Endometrium (tissue), 2 donors: ENCODE results near the gene TBC1D7.
"Not testable (repeated sequence)": the region's sequence is repeated elsewhere in the genome, so short reads cannot be mapped to it uniquely, and the experiment has no call there.

Experiments
- FAIRE-seq: peaks from 2 replicates; lab custom pipeline; 2012; peaks lifted over from hg19 to GRCh38; lab: Jason Lieb, UNC
- donor health status: control.
- donor health status: control.

The TBC1D7 gene

DNA sequence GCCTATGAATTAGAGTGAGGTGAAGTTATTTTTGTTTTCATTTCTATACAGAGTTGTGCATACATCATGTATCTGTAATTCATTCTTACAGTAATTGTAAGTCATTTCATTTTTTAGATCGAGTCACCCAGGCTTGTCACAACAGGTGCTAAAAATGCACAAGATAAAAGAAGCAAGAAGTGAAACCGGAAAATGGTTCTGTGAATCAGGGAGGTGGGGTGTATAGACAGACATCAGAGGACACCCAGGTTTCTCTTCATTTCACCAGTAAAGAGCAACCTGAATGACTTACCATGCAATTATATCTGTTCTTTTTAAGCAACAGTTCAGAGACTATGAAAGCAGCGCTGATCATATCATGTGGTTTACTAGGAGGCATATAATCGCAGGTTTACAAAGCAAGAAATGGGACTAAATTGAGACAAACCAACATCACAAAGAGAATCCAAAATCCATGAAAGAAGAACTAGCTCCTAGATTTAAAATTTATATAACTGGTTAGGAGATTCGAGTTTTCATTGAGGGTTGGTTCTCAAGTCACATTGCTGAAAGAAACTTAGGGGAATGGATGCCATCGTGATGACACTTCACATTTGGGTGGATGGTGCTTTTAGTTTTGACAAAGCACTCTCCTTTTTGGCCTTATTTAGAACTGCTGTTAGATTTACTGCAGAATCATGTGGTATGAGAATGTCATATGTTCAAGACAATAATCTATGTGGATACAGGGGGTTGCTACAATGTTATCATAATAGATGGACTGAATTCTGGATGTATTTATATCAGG, 27.9 kb upstream of the TBC1D7 start:
- FAIRE-seq: no peak

DNA sequence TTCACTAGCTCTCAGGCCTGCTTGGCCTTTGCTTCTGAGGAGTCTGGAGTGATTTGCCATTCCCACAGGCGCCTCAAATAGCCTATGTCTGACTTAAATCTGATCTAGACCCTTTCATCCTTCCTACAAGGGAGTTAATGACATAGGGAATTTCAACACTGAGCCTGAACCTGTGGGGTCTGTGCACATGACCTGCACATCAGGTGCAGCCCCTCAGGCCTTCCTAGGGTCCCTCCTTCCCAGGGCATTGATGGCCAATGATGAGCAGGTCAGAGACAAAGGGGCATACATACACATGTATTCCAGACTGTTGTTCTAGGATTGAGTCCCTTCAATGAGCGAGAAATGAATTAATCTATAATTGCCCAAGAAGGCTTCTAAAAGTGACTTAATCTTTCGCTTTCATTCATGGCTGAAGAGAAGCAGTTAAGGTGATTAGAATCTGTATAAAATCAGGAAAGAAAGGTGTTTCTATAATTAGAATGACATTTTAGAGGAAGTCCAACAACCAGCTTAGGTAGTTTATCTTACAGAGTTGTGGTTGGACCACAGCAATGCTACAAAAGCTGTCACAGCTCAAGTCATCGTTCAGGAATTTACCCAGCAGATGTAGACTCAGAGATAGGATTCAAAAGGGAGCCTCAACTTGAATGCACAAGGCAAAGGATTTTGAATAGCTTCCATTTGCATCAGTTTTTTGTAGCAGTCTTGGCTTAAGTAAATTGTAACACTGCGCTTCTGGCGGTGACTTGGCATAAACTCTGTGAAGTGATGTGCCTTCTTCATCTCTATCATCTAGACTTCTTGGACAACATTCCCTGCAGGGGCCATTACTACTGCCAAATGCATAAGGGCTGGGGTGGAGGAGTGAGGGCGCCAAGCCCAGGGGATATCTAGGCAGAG, 27.0 kb upstream of the TBC1D7 start:
- no peak for FAIRE-seq

DNA sequence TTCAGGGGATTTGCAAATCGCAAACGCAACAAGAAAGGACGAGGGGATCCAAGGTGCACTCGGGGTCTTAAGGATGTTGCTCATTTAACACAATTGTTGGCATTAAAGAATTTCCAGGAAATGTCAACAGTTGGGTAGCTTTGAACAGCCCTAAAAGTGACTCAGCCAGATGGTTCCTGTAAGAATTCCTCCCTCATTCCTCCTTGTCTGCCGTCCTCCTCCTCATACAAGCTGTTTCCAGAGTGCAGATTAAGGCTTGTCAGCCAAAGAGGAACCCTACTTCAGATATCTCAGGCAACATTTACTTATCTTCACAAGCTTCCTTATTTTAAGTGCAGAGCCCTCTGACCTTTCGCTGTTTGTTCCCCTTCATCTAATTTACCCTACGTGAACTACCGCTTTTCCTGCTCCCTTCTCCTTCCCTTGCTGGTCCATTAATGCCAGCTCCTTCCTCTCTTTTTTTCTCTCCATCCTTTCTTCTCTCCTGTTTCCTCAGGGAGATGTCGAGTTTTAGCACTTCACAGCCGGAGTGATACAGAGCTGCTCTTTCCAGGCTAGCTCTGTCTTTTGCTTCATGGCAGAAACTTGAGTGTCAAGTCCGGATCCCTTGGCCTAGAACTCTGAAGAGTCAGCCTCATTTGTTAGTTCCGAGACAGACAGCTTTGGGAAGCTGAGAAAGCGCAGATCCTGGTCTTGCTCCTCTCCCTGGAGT, 26.1 kb upstream of the TBC1D7 start:
- FAIRE-seq: no peak

DNA sequence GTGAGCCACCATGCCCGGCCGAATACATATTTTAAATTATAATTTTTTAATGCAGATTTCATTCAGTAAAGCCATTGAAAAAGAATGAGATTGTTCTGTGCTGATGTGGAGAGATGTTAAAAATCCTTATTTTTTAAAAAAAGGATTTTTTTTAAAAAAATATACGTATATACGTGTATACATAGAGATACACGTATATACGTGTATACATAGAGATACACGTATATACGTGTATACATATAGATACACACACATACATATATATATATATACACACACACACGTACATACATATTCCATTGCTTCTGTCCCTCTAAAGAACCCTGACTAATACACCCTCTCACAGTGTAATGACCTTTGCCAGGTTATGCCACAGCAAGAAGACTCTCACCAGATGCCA, 23.8 kb upstream of the TBC1D7 start:
- FAIRE-seq: no peak

DNA sequence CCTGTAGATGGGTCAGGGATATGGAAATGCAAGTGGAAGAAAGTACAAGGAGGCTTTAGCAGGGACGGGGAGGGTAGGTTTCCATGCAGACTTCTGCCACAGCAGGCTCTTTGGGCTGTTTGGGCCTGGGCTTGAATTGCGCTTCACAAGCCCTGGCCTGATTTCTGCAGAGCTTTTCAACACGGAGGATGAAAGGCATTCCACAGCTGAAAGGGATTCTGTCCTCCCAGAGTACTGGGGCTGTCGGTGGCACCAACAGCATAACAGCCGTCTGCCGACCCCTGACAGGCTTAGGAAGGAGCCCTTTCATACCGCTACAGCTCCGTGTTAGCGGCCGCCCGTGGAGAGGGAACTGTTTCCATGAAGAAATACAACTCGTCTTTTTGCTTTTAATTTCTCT, 22.9 kb upstream of the TBC1D7 start:
- no peak for FAIRE-seq

DNA sequence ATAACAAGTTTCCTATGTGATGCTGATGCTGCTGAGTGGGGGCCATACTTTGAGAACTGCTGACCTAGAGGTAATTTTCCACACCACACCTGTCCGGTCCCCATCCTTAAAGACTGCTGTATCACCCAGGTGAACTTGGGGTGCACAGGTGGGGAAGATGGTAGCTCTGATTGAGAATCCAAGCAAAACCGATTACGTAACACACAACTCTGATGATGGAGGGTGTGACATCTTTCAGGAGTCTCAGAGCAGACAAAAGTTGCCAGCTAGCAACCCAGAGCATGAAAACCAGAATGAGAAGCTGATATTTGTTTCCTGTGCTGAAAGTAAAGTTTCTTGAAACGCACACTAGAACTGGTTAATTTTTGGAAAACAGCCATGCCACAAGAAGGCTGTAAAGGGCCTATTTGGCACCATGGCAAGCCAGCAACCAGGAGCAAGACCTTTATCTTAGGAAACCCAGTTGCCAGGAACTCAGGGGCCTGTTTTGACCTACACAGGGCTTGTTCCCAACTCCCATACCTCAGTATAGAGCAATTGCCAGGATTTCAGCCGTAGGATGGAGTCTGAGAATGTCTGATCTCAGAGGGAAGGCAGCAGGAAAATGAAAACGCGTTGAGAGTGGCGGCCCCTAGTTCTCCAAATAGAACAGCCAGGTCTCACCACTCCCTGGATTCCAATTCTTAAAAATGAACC, 21.6 kb upstream of the TBC1D7 start:
- no peak for FAIRE-seq

DNA sequence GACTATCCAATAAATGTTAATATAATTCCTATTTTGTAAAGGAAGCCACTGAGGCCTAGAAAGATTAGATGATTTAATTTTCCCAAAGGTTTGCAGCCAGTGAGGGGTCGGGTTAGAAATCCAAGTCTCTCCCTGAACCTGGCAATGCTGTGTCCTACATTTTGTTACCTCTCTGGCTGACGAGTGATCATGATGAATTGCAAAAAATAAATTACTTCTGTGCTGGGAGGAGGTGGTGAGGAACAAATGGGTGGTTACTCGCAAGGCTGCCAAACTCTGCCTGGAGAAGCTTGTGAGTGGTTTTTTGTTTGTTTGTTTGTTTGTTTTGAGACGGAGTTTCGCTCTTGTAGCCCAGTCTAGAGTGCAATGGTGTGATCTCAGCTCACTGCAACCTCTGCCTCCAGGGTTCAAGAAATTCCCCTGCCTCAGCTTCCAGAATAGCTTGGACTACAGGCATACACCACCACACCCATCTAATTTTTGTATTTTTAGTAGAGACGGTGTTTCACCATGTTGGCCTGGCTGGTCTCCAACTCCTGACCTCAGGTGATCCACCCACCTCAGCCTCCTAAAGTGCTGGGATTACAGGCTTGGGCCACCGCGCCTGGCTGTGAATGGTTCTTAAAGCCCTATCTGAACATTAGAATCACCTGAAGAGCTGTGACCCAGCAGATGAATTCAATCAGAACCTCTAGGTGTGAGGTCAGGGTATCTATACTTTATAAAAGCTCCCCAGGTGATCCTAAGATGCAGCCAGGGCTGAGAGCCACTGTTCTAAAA, 20.2 kb upstream of the TBC1D7 start:
- FAIRE-seq: no peak

DNA sequence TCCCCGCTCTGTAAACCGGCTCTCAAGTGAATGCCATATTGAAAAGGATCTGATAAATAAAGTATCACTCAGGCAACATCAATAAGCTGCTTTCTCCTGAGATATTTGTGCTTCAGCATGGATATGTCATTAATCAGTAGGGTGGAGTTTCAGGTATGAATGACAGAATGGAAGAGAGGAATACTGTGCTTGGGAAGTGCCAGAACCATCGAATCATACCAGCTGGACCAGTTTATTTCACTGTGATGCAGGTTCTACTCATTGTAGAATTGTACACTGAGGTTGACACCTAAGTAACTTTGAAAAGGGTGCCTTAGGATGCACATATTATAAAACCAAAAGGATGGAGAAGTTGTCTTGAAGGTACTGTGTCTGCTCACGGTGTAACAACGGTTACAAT, 17.9 kb upstream of the TBC1D7 start:
- FAIRE-seq: no peak

DNA sequence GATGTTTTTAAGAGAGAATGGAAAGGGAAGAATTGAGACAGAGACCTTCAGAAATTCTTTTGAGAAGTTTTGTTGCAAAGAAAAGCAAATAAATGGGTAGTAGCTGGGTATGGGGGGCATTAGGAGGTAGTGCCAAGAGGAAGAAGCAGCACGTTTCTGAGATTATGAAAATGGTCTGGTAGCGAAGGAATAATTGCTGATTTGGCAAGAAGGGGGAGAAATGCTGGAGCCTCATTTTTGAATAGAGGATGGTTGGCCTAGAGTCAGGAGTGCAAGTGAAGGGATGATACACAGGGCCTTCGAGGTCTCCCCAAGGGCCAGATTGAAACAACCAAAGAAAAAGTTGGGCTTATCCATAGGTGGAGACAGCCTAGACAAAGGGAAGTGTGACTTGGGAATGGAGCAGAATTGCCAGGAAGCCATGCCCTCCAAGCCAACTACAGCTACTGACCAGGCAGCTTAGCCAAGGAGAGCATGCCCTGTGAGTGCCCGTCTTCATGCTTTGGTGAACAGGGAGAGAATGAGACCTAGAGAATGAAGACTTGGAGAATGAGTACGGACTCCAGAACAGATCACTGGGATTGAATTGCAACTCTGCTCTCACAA, 14.2 kb upstream of the TBC1D7 start:
- no peak for FAIRE-seq

DNA sequence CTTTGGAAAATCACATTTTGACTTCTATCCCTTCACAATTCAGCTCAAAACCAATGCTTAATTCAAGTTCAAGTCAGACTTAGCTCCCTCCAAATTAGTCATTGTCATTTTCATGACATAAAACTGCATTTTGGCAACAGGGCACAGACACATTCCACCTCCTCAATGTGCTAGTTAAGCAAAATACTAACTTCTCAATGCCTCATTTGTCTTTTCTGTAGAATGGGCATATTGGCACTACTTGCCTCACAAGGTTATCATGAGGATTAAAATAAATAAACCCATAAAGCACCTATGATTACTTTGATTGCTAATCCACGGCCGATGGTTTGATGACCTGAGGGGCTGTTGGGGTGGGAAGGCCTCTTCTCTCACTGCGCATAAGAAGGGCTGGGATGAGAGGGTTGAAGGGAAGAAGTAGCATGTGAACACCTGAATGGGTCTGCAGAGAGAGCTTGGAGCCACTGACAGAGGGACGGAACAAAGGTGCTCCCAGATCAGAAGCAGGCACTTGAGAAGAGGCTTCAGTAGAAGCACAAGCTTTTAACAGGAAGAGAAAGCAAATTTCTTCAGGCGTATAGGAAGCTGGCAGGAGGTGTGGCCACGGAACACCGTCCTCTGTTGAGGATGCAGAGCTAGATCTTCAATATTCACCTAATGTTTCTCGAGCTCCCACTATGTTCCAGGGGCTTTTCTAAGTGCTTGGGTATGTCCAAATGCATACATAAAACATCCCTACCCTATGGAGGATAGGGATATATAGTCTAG, 11.7 kb upstream of the TBC1D7 start:
- FAIRE-seq: no peak

DNA sequence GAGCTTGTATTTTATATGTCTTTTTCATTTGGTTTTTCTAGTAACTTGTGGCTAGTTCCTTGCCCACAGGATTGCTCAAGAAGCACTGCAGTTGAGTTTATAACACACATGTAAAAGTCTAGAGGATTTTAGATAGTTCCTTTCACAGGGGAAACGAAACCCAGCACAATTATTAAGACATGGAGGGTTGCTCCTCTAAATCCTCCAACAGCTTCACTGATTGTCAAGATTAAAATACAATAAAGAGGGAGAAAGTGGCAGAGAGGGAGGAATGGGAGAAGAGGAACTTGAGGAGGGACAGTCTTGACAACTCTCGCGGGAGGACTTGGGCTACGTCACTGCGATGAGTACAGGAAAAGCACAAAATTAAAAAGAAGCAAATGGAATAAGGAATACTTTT, 9.7 kb upstream of the TBC1D7 start:
- FAIRE-seq: no peak

DNA sequence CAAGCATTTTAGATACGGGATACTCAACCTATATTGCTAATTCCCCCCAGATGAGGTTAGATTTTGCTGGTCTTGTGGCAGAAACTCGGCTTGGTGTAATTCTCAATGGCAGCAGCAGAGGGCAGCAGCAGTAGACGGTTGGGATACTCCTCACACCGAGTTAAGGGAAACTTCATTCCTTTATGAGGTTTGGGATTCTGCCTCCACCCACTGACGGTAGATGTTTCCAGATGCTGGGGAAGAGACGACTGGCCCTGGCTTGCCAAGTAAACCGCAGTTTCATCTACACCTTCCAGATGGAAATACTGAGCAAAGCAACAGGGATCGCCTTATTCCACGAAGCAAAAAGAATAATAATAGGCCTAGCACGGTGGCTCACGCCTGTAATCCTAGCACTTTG, 8.2 kb upstream of the TBC1D7 start:
- peak; percentile 65 for FAIRE-seq

DNA sequence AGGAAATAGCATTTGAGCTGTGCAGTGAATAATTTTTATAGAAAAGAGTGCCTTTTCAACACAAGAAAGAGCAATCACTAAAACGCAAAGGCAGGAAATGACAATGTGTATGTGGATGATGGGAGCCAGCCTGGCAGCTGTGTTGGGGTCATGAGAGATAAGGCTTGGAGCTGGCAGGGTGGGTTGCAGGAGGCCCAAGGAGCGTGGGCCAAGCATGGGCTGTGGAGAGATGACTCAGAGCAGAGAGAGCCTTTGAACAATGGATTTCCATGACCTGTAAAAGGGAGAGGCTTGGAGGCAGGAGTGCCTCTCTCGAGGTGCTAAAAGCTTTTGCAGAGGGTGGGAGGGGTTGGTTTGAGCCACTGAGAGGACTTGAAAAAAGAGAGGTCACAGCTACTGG, 6.6 kb upstream of the TBC1D7 start:
- FAIRE-seq: no peak

DNA sequence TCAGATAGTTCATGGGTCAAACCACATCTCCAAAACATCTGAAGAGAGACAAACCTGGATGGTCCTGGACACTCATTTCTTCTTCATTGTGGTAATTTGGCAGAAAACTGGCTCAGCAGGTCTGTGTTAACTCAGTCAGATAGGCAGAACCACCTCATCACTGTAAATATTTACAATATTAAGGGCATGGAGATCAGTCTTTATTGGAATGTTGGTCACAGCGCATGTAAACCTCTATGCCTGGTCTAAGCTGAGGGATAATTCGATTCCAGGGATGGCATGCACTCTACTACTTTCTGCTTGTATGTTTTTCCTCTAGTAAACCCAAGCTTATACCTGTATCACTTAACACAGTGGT, 4.0 kb upstream of the TBC1D7 start:
- FAIRE-seq: no peak

DNA sequence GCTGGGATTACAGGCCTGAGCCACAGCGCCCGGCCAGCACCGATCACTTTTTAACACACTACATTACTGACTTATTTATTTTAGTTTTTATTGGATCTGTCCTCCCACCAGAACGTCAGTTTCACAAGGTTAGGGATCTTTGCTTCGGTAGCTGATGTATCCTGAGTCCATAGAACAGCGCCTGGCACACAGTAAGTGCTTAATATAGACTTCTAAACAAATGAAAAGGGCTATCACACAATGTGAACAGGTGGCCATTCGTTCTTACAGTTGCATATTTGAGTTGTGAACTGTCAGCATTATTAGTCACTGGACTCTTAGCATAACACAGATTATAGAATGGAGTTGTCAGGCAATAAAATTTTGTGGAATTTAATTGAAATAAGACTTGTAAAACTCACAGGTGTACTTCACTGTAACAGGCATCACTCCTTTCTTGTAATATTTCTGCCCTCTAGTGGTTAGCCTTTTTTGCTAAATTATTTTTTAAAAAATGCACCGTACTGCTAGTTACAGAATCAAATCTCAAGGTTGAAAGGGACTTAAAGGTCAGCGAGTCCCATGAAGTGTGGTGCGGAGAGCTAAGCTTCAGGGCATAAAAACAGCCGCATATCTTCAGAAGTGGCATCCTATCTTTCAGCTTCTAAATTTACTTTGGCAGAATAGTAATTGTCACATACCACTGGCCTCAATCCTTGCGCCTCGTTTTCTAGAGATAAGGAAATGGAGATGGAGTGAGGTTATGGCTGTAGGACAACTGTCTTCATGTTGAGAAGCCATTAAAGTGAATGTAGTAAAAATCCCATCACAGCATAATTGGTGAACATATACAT, 3.4 kb upstream of the TBC1D7 start:
- no peak for FAIRE-seq

DNA sequence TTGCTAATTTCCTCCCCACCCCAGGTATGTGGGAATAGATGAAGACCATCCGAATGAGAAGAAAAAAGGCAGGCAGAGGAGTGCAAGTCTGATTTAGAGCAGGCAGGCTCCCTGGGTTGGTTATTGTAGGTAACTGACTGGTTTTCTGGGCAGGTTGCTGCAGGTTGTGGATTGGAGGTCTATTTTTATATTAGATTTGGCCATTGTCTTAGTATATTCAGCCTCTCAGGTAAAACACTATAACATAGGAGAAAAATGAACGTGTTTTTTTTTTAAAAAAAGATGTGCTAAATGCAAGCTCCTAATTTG, 492 bp upstream of the TBC1D7 start:
- no peak for FAIRE-seq

DNA sequence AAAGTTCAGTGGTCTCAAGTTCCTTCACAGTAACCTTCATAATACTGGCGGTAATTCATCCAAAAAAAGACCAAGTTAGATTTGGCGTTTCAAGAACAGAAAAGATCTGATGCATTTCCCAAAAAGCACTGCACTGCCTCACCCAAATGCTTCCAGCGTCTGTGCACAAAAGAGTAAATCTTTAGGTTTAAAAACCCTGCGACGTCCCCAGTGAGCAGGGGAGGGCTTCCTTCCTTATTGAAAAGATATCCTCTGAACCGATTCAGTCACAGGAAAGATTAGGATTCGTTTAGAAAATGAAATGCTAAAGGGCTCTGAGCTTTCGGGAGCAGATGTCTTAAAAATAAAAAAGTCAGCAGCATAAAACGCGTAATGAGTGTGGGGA, 654 bp downstream of the TBC1D7 start:
- FAIRE-seq: no peak

DNA sequence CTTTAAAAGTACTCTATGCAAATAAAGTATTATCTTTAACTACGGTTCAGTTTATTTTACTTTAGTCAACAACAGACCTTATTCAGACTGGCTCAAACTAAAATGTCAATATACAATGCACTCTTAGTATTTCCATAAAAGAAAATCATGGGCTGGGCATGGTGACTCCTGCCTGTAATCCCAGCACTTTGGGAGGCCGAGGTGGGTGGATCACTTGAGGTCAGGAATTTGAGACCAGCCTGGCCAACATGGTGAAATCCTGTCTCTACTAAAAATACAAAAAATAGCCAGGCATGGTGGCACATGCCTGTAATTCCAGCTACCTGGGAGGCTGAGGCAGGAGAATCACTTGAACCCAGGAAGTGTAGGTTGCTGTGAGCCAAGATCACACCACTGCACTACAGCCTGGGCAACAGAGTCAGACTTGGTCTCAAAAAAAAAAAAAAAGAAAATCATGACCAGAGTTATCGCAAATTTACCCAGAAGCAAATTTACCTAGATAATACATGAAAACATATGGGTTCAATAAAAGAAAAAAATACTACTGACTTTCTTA, 2.2 kb downstream of the TBC1D7 start:
- FAIRE-seq: not testable (repeated sequence)

DNA sequence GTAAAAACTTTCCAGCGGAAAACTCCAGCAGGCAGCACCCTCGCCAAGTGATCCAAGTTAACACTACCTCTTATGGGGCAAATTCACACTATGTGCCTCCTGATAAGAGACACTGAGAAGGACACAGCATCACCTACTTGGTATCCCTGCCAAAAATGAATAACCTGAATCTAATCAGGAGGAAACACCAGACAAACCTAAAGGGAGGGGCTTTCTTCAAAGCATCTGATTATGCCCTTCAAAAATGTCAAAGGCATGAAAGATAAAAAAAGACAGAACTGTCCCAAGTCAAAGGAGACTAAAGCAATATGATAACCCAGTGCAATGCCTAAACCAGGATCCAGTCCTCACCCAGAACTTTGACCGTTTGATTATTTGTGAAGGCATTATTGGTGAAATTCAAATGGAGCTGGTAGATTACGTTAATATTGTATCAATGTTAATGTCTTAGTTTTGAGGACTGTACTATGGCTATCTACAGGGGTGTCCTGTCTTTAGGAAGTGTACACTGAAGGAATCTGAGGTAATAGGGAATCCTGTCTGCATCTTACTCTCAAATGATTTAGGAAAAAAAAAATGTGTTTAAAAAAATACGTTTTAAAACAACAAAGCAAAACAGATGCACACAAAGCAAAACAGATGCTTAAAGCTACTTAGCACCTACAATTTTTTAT, 8.3 kb downstream of the TBC1D7 start:
- FAIRE-seq: no peak
